ENCODE data around the gene HTT-AS.

The HTT-AS gene

GRCh38 chr4:3087115-3087797 lies 12.9 kb upstream of the HTT-AS start:
- no peak for DNase-seq

GRCh38 chr4:3085948-3086670 lies 11.8 kb upstream of the HTT-AS start:
- DNase-seq, result no peak

GRCh38 chr4:3083732-3084131 lies 9.4 kb upstream of the HTT-AS start:
- DNase-seq, result no peak

- DNase-seq, result no peak
Measured at GRCh38 chr4:3082925-3083515, 8.7 kb upstream of the HTT-AS start.

- no peak for DNase-seq
Measured at GRCh38 chr4:3079694-3080123, 5.4 kb upstream of the HTT-AS start.

- no peak for DNase-seq
Measured at GRCh38 chr4:3077796-3078195, 3.5 kb upstream of the HTT-AS start.

GRCh38 chr4:3075652-3075981 lies 1.3 kb upstream of the HTT-AS start:
- no peak for DNase-seq

GRCh38 chr4:3074846-3075651 lies 711 bp upstream of the HTT-AS start:
- peak; percentile 81 for DNase-seq

- no peak for DNase-seq
Measured at GRCh38 chr4:3073158-3074077, 920 bp downstream of the HTT-AS start.

GRCh38 chr4:3071811-3072210 lies 2.5 kb downstream of the HTT-AS start:
- DNase-seq, result no peak

- DNase-seq, result peak; percentile 53
Measured at GRCh38 chr4:3070709-3071500, 3.4 kb downstream of the HTT-AS start.

- no peak for DNase-seq
Measured at GRCh38 chr4:3069661-3070199, 4.6 kb downstream of the HTT-AS start.

GRCh38 chr4:3067473-3068001 lies 6.8 kb downstream of the HTT-AS start:
- no peak for DNase-seq

- no peak for DNase-seq
Measured at GRCh38 chr4:3066836-3067400, 7.4 kb downstream of the HTT-AS start.

GRCh38 chr4:3065551-3065950 lies 8.8 kb downstream of the HTT-AS start:
- DNase-seq, result no peak

- peak; percentile 46 for DNase-seq
Measured at GRCh38 chr4:3062471-3062870, 11.9 kb downstream of the HTT-AS start.

GRCh38 chr4:3060946-3061345 lies 13.4 kb downstream of the HTT-AS start:
- DNase-seq, result no peak

- DNase-seq, result no peak
Measured at GRCh38 chr4:3059943-3060342, 14.4 kb downstream of the HTT-AS start.

GRCh38 chr4:3054169-3054759 lies 20.1 kb downstream of the HTT-AS start:
- DNase-seq, result no peak

All from EL (cell line).